NCI-H146 (cell line): ENCODE data around the gene RPL18A.

ENCODE experiments used
- DNase-seq: peaks from one replicate; lab custom pipeline; 2025; lab: John Stamatoyannopoulos, UW

Gene RPL18A

DNA sequence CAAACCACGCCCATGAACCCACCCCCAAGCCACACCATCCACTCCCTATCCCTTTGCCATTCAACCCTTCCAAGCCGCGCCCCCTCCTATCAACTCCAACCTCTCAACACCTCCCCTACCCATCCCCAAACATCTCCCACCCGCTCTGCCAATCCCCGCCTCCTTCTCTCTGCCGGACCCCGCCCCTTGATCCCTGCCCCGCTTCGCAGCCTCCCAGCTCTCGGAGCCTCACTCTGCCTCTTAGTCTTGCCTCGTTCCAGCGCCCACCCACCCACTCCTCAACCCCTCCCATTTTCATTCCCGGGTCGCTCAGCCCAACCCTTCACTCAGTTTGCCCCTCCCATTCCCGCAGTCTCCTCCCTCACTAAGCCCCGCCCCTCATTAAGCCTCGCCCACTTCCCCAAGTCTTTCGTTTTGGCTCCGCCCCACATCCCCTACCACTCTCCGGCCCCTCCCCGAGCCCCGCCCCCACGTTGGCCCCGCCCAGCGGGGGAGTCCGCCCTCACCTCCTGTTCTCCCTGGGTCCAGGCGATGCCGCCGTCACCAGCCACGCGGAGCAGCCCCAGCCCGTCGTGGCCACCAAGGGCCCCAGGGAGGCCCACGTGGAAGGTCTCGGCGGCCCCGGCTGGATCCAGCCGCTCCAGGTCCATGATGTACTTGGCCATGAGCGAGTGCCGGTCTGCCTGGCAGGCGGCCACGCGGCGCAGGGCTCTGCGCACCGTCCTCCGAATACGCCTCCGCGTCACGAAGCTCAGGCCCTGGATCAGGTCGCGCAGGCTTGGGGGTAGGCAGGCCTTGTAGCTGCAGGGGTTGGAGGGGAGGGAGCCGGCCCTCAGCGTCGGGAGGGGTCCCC lies 17.7 kb upstream of the RPL18A start:
- DNase-seq: peak; percentile 94

DNA sequence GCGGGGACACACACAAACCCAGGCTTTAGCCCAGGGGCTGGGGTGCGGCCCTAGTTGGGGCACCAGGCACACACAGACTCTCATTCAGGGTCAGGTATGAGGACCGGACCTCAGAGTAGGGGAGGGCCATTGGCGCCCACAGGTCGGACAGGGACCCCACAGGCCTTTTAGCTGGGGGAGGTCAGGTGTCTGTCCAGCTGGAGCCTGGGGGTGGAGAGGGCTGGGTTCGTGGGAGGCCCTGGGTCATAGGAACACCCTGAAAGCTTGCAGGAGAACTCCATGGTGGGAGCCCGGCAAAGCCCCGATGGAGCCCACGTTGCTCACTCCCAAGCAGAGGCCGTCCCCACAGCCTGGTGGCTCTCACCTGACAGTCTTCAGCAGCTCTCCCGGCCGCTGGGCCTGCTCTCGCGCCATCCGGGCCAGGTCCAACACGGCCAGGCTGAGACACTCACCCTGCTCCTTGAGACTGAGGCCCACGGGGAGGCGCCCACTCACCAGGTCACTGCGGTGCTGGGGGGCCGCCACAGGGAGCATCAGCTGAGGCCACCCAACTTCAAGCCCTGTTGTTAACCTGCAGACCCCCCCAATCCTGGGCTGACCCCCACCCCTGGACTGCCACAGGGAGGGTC lies 16.9 kb upstream of the RPL18A start:
- DNase-seq: no peak

DNA sequence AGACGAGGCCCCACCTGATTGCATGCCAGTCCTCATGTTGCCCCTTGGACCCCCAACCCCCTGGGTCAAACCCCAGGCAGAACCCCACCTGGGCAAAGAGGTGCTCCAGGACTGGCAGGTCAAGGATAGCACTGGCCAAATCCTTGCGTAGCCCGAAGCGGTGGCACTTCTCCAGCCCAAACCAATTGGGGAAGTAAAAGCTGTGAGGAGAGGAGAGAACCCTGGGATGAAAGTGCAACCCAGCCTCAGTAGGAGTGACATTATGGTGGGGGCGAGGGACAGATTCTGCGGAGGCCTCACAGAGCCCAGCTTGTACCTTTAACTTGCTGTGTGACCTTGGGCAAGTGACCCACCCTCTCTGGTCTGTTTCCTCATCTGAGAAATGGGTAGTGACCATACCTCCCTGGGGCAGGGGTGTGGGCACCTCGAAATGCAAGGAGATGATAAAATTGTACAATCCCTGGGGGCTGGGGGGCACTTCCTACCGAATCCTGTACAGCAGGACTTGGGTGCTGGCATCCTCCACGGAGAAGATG lies 16.4 kb upstream of the RPL18A start:
- no peak for DNase-seq

DNA sequence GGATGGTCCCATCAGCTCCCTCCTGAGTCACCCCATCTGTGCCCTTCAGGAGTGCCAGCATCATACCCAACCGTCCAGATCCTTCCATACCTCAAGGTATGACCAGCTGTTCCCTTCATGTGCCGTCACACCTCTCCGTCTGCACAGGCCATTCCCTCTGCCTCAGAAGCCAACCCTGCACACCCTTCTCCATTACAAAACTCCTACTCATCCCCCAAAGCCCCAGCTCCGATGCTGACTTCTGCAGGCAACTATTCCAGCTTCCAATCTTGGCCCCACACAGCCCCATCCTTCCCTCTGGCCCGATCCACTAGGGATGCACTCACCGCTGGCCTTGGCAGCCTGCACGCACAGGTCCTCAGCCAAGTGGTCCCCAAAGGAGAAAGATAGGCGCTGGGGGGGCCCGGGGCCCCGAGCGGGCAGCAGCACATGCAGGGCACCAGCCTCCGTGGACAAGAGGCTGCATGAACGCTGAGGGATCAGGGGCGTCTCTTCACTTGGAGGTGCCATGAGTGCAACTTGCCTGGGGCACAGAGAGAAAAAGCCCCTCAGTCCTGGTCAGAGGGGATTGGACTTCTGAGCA lies 15.7 kb upstream of the RPL18A start:
- no peak for DNase-seq

DNA sequence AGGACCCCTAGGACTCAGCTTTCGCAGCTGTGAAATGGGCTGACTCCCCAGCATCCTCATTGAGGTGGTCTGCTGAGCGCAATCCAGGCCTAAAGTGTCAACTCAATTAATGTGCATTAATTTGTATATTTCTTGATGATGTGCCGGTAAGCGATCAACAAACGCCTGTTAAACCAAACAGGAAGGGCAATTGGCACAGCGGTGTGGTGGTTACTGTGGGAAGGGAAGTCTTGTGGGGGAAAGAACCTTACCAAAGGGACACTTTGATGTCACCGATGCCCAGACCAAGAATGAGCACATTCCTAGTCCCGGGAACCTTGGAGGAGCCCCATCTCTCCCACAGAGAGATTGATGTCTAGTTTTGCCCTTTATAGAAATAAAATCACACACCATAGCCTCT lies 13.6 kb upstream of the RPL18A start:
- DNase-seq: no peak

DNA sequence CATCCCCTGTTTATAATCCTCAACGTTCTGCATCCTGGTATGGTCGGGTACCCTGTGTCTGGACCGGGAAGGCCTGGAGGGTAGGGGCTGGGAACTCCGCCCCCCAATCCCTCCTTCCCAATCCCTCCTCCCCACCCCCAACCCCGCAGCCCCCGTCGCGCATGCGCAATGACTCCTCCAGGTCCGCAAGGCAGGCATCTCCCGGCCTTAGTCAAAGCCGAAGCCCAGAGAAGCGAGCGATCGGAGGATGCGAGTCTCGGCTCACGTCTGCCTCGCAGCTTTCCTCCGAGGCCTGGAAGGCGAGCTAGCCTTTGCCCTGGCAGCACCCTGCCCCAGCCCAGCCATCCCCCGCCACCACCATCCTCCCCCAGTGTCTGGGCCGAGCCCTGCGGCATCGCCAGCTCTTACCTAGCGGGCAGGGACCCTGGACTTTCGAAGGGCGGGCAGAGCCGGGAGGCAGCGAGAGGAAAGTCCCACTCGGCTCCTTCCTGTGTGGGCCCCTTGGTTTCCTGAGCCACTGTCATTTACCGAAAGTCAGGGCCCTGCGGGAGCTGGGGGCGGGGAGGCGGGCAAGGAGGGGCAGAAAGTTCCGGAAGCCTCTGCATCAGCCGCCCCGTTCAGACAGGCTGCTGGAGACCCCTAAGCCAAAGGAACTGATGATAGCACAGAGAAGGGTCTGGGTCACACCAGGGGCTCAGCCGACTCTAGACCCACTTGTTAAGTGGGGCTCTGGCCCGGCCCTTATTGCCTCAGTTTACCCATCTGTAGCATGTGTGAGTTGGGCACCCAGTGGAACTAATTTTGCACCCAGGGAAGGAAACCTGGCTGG lies 12.0 kb upstream of the RPL18A start, which contains the start of gene JAK3:
Gene JAK3, minus strand, starts transcription at position 445 of the 829 bp plus-strand sequence. CDS start 3,565 bp downstream, outside the sequence.
- peak; percentile 78 for DNase-seq

DNA sequence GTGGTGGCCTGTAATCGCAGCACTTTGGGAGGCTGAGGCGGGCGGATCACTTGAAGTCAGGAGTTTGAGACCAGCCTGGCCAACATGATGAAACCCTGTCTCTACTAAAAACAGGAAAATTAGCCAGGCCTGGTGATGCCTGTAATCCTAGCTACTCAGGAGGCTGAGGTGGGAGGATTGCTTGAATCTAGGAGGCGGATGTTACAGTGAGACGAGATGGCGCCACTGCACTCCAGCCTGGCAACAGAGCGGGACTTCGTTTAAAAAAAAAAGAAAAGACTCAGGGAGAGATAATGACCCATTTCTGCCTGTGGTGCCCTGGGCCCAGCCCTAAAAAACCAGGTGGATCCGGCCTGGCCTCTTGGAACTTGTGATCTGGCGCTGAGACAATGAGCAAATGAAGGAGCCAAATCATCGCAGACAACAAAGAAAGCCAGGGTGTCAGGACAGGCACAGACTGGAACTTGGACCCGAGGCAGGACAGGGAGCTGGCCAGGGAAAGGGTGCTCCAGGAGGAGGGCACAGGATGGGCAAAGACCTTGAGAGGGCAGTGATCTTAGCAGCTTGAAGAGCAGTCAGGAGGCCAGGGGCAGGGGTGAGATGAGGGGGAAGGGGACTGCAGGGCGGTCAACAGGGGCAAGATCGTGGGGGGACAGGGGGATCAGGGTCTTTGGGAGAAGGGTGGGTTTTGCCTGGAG lies 11.0 kb upstream of the RPL18A start:
- no peak for DNase-seq

DNA sequence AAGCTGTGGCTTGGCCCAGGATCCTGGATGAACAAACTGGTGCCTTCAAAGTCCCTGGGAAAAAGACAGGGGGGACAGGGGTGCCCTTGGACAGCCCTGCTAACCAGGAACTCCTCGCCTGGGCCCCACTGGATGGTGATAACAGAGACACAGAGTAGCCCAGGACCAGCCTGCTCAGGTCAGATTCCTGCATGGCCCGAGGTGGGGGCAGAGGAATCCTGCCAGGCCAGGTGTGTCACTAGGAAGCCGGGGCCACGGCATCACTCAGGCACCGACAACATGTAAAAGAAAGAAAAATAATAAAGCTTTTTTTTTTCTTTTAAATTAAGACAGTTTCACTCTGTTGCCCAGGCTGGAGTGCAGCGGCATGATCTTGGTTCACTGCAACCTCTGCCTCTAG lies 5.6 kb upstream of the RPL18A start:
- no peak for DNase-seq

DNA sequence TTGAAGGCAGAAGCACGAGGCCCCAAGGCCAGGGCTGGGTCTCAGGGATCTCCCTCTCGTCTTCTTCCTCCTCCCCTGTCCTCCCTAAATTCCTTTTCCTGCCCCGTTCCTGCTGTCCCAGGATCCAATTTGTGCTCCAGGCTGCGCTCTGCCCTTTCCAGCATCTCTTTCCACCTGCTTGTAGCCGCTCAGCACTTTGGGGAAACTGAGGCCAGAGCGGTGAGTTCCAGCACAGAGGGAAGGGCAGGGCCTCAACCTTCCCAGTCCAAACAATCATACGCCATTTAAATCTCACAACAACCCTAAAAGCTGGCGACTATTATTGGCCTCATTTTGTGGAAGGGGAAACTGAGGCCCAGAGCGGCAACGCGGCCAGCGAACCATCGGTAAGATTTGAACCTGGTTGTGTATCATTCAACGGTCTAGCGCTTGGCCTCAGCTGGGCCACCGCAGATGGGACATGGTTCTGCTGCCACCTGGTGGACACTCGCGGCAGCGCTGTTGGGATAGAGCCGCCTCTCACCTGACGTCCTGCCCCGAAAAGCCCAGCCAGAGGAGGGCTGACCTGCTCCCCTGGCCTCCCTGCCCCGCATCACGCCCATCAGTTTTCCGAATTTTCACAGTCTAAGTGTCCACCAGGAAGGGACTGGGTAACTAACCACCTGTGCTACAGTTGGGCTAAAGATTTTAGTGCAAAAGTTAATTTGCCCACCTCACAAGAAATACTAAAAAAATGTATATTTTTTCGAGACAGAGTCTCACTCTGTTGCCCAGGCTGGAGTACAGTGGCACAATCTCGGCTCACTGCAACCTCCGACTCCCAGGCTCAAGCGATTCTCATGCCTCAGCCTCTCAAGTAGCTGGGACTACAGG lies 4.2 kb upstream of the RPL18A start:
- peak; percentile 69 for DNase-seq

DNA sequence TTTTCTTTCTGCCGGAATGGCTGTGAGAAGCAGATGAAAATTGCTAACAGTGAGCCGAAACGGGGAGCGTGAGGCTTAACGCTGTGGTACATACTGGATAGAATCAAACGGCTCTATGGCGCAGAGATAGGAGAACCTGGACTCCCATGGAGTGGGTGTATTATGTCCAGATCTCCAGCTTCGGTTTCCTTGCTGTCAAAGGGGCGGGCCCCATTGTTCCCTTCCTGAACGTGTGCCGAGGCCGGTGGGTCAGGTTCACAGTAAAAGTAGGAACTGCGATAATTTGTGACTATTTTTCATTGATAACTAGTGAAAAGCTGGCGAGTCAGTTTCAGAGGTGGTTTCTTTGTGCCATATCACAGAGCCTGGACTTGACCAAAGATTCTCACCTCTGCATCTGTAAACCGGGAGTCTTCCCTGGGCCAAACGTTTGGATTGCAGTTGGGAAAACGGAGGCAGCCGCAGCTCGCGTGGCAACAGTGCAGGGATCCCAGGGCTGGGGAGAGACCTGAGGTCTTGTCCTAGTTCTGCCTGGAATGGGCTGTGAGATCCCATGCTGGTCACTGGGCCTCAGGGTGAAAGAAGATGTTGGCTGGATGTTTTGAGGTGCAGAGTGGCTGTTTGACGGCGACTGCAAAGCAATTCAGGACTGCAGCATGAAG lies 752 bp downstream of the RPL18A start:
- peak; percentile 45 for DNase-seq

DNA sequence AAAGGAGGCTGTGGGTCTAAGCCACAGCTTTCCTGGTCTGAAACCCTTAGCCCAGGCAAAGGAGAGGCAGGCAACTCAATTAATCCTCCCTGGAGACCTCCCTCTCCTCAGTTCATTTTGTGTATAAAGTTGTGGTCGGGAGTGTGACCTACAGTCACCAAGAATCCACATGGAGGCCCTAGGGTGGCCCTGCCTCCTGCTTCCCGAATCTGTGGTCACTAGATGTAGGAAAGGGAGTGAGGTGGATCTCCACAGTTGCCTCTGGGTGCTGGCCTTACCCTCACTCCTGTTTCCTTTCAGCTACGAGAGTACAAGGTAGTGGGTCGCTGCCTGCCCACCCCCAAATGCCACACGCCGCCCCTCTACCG lies 1.3 kb downstream of the RPL18A start:
- DNase-seq: no peak

DNA sequence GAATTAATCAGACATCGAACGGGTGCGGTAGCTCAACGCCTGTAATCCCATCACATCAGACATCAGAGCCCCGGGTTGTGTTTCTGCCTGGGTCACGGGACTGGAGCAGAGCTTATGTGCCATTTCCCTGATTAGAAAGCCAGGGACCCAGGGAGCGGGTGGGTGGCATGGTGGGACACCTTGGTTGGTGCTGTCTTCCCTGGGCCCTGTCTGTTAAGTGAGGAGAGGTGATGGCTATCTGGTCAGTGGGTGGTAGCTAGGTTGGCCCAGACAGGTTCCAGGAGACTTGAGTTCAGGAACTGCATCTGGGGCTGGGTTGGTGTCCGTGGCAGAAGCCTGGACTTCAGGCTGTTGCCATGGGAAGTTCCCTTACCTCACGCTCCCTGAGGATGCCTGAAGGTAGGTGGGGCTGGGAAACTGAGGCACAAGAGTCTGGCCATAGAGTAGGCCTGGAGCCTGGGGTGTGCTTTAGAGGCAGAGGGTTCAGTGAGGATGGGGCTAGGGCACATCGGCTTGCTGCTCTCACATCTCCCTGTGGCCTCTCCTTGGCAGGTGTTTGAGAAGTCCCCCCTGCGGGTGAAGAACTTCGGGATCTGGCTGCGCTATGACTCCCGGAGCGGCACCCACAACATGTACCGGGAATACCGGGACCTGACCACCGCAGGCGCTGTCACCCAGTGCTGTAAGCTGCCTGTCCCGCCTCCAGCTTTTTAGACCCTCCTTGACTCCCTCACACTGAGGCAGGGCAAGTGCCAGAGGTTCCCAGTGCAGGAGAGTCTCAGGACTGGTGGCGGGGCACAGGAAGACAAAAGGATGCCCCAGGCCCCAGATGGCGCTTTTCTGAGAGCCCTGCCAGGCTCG lies 2.1 kb downstream of the RPL18A start:
- DNase-seq: no peak

DNA sequence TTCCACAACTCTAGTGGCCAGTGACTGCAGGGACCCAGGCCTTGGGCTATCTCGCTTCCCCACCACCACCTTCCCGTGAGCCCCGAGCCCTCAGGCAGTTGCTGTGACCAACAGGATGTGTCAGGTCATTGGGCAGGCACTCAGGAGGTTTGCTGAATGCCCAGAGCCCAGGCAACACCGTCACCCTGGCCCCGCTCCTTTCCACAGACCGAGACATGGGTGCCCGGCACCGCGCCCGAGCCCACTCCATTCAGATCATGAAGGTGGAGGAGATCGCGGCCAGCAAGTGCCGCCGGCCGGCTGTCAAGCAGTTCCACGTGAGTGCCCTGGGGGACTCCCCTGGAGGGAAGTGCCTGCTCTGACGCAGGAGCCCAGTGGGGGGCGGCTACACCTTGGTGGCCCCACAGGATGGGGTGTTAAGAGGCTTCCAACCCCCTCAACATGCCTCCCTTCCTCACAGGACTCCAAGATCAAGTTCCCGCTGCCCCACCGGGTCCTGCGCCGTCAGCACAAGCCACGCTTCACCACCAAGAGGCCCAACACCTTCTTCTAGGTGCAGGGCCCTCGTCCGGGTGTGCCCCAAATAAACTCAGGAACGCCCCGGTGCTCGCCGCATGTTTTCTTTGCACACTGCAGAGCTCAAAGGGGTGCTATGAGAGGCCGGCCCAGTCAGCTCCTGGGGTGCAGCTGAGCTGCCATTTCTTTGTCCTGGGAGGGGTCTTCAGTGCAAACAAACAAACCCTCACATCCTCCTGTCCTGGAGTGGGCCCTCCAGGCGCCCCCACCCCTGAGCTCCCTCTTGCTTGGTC lies 3.2 kb downstream of the RPL18A start:
- no peak for DNase-seq

DNA sequence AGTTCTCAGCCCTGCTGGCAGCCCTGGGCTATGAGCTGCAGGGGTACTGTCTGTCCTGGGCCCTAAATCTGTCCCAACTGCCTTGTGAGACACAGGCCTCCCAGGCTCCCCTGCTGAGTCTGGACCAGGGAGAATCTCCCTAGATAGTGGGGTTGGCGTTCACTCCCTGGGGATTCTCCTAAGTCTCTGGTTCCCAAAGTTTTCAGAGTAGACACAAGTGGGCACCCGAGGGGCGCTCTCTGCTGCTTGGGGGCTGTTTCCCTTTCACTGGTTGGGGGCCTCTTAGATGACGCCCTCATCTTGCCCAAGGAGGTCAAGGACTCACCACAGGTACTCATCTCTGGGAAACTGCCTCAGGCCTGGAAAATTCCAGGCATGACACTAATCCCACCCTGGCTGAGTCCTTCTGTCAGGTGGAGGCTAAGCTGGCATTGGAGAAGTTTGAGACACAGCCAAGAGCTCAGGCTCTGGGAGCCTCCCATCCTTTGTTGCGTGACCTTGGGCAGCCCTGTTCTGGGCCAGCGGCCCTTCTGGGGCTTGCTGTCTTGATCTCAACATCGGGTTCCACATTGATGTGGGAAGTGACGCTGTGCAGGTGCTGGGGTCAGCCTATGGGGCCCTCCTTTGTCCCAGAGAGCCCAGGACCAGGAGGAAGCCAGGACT lies 3.9 kb downstream of the RPL18A start:
- no peak for DNase-seq

DNA sequence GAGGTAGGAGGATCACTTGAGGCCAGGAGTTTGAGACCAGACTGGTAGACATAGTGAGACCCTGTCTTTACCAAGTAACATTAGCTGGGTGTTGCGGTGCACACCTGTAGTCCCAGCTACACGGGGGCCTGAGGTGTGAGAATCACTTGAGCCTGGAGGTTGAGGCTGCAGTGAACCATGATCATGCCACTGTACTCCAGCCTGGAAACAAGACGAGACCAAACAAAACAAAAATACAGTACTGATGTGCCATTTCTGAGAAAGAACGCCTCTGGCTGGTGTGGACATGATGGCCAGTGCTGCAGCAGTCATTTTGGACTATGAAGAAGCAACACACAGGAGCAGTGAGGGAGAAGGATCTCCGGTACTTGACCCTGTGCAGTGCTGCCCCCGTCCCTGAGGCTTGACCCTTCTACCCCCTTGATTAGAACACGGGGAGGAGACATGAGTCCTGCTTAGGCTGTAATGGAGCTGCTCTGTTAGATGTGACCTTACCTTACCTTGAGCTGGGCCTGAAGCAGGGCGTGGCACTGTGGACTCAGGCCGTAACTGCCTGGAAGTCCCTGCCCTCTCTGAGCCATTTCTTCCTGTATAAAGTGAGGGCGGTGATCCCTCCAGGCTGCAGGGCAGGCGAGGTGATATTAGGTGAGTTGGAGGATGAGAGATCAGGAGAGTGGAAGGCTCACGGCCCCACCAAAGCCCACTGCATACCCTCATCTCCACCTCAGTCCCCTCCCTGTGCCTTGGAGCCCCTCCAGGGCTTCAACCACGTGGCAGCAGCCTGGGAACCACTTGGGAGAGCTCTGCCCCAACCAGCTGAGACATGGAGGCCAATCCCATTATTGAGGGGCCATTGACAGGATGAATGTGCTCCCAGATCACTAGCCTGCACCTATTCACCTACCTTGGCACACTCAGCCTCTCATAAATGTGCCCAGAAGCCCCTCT lies 5.9 kb downstream of the RPL18A start:
- no peak for DNase-seq

DNA sequence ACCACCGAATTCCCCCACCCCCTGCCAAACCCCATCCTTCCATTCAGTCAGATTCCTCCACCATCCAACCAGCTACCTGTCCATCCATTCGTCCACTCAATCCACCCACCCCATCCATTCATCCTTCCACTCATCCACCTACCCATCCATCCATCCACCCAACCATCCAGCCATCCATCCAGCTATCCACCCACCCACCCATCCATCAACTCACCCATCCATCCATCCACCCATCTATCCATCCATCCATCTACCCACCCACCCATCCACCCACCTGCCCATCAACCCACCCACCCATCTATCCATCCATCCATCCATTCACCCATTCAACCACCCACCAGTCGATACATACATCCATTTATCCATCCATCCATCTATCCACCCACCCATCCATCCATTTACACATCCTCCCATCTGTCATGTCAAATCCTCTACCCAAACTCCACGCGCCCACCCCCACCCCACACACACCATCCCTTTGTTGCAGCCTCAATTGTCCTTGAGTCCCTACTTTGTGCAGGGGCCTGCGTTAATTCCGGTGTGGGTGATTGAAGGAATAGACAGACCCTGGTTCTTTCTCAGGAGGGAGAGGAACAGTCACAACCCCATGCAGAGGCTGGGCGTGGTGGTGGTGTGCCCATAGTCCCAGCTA lies 6.7 kb downstream of the RPL18A start:
- DNase-seq: no peak
